Brain microvascular endothelial cell (primary cell): Measurements from ENCODE around the gene VSX1.

Source experiments
- DNase-seq: peaks from one replicate; pipeline ENCODE4 v3.0.0-alpha.2; 2020
- H3K27ac ChIP-seq: fragments of 250-450 bp; sonication (Bioruptor Pico); 2 replicates; pipeline ENCODE4 v1.5.1; 2020; ENCODE audit warnings: mild to moderate bottlenecking, moderate library complexity
- H3K27me3 ChIP-seq: fragments of 250-450 bp; sonication (Bioruptor Pico); replicated peaks from 2 replicates; pipeline ENCODE4 v1.5.1; 2020; ENCODE audit warnings: mild to moderate bottlenecking
- H3K36me3 ChIP-seq: fragments of 250-450 bp; sonication (Bioruptor Pico); replicated peaks from 2 replicates; pipeline ENCODE4 v1.5.1; 2020; ENCODE audit warnings: mild to moderate bottlenecking
- H3K4me3 ChIP-seq: 2 replicates; pipeline ENCODE4 v1.5.1; 2011; ENCODE audit warnings: low read depth, mild to moderate bottlenecking, control low read depth, low read length, moderate library complexity
- CTCF ChIP-seq: IDR thresholded peaks from 2 replicates; pipeline ENCODE4 v1.5.1; 2011; ENCODE audit warnings: low read depth, mild to moderate bottlenecking, moderate library complexity, low read length, control low read depth, inconsistent platforms; ENCODE audit errors: missing control alignments
- in situ Hi-C: cut with HindIII; loops from 2 replicates; pipeline ENCODE4 v1.10.0; 2017; ENCODE audit warnings: low sequenced_read_pairs, low pct_ligation_motif_present

Gene VSX1

GRCh38 chr20:25059866-25060465 is 22.0 kb downstream of the VSX1 start:
- Histone ChIP-seq H3K27ac (no peak overlapping the region), H3K4me3 (no peak overlapping the region), H3K36me3 (no peaks in the 10 kb centered on the region), H3K27me3 (peaks cover 29% of the 10 kb centered on the region)
- DNase-seq = no peak
- in situ Hi-C loops = no loop called here
- no peak for TF ChIP-seq CTCF

GRCh38 chr20:25058847-25059810 is 22.8 kb downstream of the VSX1 start:
- TF ChIP-seq CTCF = peak; percentile 20
- no peak for DNase-seq
- in situ Hi-C loops = no loop called here
- Histone ChIP-seq H3K27me3 (peaks cover 29% of the 10 kb centered on the region), H3K36me3 (no peaks in the 10 kb centered on the region), H3K4me3 (peak overlapping the region; percentile 64), H3K27ac (no peak overlapping the region)

- Histone ChIP-seq H3K4me3 (peak within 1 kb of the TSS; percentile 64), H3K36me3 (no peaks in the 10 kb centered on the region), H3K27ac (no peak within 1 kb of the TSS), H3K27me3 (peaks cover 27% of the 10 kb centered on the region)
- in situ Hi-C loops = no loop called here
- DNase-seq = no peak
- TF ChIP-seq CTCF = no peak
Measured at GRCh38 chr20:25058051-25058846, 23.7 kb downstream of the VSX1 start, which contains the start of gene ACSS1. ACSS1 (minus strand) TSS chr20:25058139; CDS start chr20:25058102, 37 bp downstream.

GRCh38 chr20:25057234-25058050 is 24.5 kb downstream of the VSX1 start:
- DNase-seq = no peak
- TF ChIP-seq CTCF = no peak
- Histone ChIP-seq H3K36me3 (no peaks in the 10 kb centered on the region), H3K27ac (no peak overlapping the region), H3K27me3 (peaks cover 26% of the 10 kb centered on the region), H3K4me3 (peak overlapping the region; percentile 64)
- in situ Hi-C loops = no loop called here

- in situ Hi-C loops = no loop called here
- TF ChIP-seq CTCF = no peak
- no peak for DNase-seq
- peaks cover 25% of the 10 kb centered on the region for H3K27me3 ChIP-seq
- H3K4me3 ChIP-seq = peak overlapping the region; percentile 64
- H3K36me3 ChIP-seq = no peaks in the 10 kb centered on the region
- no peak overlapping the region for H3K27ac ChIP-seq
Measured at GRCh38 chr20:25056690-25057233, 25.2 kb downstream of the VSX1 start.
